C4-2B (cell line): ENCODE results near the gene TMED5.
"Not testable (repeated sequence)": the region's sequence is repeated elsewhere in the genome, so short reads cannot be mapped to it uniquely, and the experiment has no call there.

Source experiments
- H3K27ac ChIP-seq: fragments of 450-650 bp; 2 replicates; pipeline ENCODE4 v1.5.1; 2017
- ZFX ChIP-seq: fragments of 450-650 bp; IDR thresholded peaks from 2 replicates; pipeline ENCODE4 v1.6.1; 2017
- TF ChIP-seq, protein P1 (sequence below): fragments of 450-650 bp; conservative IDR thresholded peaks from 2 replicates; pipeline ENCODE4 v1.5.1; 2017; ENCODE audit warnings: mild to moderate bottlenecking

The TMED5 gene

DNA sequence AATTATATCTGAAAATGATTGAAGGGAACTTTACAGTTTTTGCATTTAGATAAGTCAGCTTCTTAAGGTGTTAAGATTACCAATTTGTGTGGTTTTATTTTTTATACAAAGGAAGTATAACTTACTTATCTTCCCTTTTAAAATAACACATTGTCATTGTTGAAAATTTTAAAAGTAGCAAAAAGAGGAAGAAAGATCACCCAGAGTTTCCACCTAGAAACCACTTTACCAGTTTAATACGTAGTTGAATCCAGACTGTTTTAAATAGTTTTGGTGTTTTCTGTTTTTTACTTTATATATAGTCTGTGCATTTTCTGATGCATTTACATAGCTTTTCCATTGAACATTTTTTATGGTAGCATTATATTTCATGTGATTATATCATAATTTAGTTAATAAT is 6.5 kb upstream of the TMED5 start:
- H3K27ac ChIP-seq, result no peak overlapping the region
- TF ChIP-seq ZFX, result no peak
- TF ChIP-seq, protein P1, sequence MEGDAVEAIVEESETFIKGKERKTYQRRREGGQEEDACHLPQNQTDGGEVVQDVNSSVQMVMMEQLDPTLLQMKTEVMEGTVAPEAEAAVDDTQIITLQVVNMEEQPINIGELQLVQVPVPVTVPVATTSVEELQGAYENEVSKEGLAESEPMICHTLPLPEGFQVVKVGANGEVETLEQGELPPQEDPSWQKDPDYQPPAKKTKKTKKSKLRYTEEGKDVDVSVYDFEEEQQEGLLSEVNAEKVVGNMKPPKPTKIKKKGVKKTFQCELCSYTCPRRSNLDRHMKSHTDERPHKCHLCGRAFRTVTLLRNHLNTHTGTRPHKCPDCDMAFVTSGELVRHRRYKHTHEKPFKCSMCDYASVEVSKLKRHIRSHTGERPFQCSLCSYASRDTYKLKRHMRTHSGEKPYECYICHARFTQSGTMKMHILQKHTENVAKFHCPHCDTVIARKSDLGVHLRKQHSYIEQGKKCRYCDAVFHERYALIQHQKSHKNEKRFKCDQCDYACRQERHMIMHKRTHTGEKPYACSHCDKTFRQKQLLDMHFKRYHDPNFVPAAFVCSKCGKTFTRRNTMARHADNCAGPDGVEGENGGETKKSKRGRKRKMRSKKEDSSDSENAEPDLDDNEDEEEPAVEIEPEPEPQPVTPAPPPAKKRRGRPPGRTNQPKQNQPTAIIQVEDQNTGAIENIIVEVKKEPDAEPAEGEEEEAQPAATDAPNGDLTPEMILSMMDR, result no peak

DNA sequence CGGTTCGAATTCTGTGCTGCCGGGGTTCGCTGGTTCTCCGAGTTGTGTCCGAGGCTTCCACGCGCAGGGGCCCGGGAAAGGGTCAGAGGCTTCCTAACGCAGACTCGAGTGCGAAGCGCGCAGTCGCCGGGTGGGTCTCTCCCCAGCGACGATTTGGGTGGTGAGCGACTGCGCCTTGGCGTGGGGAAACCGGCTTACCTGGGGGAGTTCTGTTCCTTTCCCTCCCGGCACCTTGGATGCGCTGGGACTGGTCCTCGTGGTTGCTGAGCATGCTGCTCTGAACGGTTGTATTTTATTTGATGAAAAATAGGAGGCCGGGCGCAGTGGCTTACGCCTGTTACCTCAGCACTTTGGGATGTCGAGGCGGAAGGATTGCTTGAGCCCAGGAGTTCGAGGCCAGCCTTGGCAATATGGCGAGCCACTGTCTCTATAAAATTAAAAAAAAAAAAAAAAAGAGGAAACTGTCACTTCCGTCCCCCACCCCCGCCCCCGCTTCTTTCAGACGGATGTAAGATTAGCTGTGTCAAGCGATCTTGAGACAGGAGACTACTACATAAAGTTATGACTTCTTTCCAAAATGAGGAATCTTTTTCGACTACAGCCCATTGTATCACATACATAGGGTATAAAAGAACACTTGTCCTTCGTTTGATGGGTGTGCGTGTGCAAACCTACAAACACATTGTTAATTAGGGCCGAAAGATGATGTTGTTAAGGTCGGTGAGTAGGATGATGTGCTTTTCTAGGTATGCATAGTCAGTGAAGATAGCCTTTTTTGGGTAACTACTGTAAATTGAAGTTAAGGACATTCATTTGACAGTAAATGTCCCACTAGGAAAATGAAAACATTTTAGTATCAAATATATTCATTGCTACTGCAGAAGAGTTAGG is 755 bp upstream of the TMED5 start, which contains the start of gene CCDC18:
Gene CCDC18 (plus strand): TSS at position 2 of the 891 bp plus-strand sequence. CDS start 2,638 bp downstream, outside the sequence.
- TF ChIP-seq ZFX, result no peak
- TF ChIP-seq, protein P1, result no peak
- peak within 1 kb of the TSS; percentile 99 for H3K27ac ChIP-seq

DNA sequence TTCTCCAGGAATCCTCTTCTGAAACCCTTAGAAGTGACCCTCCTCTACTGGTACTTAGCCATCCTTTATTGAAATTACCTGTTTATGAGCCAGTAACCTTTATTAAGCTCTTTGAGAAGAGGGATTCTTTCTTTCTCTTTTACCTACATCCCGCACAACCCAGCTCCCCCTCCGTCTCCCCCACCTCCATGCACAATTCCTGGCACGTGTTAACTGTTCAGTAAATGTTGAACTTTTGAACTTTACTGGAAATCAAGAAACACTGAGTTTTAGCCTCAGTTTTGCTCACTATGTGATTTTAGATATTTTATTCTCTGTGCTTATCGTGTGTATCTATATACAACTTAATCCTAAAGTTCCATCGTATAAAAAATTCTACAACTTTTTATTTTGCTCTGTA is 1.8 kb downstream of the TMED5 start:
- TF ChIP-seq, protein P1, result no peak
- no peak for TF ChIP-seq ZFX
- no peak overlapping the region for H3K27ac ChIP-seq

DNA sequence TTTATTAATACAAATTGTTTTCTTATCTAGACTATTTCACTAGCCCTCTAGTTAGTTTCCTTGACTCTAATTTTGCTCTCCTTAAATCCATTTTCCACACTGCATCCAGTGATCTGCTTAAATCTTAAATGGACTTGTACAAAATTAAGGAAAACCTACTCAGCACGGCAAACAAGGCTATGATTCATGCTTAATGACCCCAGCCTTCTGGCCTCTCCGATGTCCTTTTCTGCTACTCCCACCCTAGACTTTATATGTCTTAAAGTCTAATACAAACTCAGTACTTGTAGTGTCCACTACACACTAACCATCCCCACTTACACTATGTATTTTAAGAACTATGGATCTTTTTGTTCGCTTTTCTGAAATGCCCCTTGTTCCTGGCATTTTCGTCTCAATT is 2.2 kb downstream of the TMED5 start:
- H3K27ac ChIP-seq, result no peak overlapping the region
- TF ChIP-seq, protein P1, result no peak
- no peak for TF ChIP-seq ZFX

DNA sequence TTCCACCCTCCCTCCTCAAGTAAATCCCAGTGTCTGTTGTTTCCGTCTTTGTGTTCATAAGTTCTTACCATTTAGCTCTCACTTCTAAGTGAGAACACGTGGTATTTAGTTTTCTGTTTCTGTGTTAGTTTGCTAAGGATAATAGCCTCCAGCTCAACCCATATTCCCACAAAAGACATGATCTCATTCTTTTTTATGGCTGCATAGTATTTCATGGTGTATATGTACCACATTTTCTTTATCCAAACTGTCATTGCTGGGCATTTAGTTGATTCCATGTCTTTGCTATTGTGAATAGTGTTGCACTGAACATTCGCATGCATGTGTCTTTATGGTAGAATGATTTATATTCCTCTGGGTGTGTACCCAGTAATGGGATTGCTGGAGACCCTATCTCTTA is 5.6 kb downstream of the TMED5 start:
- H3K27ac ChIP-seq, result not testable (repeated sequence)

DNA sequence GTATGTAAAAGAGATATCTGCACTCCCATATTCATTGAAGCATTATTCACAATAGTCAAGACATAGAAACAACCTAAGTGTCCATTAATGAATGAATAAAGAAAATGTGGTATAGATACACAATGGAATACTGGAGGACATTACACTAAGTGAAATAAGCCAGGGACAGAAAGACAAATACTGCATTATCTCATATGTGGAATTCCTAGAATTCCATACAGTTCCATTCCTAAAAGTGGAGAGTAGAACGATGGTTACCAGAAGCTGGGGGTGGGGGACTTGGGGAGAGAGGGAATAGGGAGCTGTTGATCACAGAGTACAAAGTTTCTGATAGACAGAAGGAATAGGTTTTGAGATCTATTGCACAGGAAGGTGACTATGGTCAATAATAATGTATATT is 7.4 kb downstream of the TMED5 start:
- TF ChIP-seq, protein P1, result no peak
- TF ChIP-seq ZFX, result no peak
- H3K27ac ChIP-seq, result no peak overlapping the region

DNA sequence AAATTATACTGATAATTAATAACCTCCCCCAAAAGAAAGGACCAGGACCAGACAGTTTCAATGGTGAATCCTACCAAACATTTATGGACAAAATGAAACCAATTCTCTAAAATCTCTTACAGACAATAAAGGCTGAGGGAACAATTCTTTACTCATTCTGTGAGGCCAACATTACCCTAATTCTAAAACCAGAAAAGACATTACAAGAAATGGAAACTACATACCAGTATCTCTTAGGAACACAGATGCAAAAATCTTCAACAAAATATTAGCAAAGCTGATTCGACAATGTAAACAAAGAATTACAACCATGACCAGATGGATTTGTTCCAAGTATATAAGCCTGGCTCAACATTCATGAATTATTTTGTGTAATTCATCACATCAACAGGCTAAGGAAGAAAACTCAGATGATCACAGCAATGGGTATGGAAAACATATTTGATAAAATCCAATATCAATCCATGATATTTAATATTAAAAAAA is 8.6 kb downstream of the TMED5 start:
- TF ChIP-seq, protein P1, result no peak
- no peak for TF ChIP-seq ZFX
- no peak overlapping the region for H3K27ac ChIP-seq

DNA sequence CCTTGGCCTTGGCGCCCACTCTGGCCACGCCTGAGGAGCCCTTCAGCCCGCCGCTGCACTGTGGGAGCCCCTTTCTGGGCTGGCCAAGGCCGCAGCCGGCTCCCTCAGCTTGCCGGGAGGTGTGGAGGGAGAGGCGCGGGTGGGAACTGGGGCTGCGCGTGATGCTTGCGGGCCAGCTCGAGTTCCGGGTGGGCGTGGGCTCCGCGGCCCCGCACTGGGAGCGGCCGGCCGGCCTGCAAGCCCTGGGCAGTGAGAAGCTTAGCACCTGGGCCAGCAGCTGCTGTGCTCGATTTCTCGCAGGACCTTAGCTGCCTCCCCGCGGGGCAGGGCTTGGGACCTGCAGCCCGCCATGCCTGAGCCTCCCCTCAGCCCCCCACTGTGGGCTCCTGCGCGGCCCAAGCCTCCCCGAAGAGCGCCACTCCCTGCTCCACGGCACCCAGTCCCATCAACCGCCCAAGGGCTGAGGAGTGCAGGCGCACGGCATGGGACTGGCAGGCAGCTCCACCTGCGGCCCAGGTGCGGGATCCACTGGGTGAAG is 10.0 kb downstream of the TMED5 start:
- H3K27ac ChIP-seq, result not testable (repeated sequence)
